GM12878 (cell line): ENCODE results near the gene GIGYF2. TPM values are rescaled to one million over a fixed set of nuclear protein-coding genes. Genes with fewer than 3 reads are reported as not detected.

Experiments used
- ATAC-seq: fragments of 200-7000 bp; cut with Tn5 transposase; 3 replicates; pipeline ENCODE4 v1.9.1; 2020; ENCODE audit warnings: mild to moderate bottlenecking, moderate library complexity
- BruUV-seq: library from RNA; stranded (reverse); fragments of 400-500 nt; replicated peaks from 2 replicates; lab custom pipeline; 2021; lab: Mats Ljungman, UMichigan
- CTCF ChIA-PET: fragments of 300-600 bp; sonication (Branson Sonifier 250); formaldehyde crosslinking; extraction: SDS; loops from one replicate; lab custom pipeline; 2021; ENCODE audit warnings: inconsistent platforms; lab: Yijun Ruan, JAX
- POLR2A ChIA-PET: fragments of 350-600 bp; formaldehyde crosslinking; extraction: SDS; loops from one replicate; lab custom pipeline; 2021; ENCODE audit warnings: inconsistent platforms; lab: Charles Lee
- RAD21 ChIA-PET: fragments of 300-600 bp; sonication (Branson Sonifier 250); formaldehyde crosslinking; loops from one replicate; lab custom pipeline; 2023; ENCODE audit warnings: antibody characterized with exemption; ENCODE audit not compliant: unreplicated experiment; lab: Charles Lee
- SMC1A ChIA-PET: fragments of 300-600 bp; sonication (Branson Sonifier 250); formaldehyde crosslinking; loops from one replicate; lab custom pipeline; 2023; ENCODE audit not compliant: unreplicated experiment, uncharacterized antibody; lab: Charles Lee
- DNase-seq: peaks from one replicate; pipeline ENCODE4 v3.0.0-alpha.2; 2011; ENCODE audit warnings: low read depth, low spot score
- FAIRE-seq: peaks from 3 replicates; lab custom pipeline; 2011; peaks lifted over from hg19 to GRCh38; lab: Jason Lieb, UNC
- H2AFZ ChIP-seq: 2 replicates; pipeline ENCODE4 v1.6.0; 2011; ENCODE audit warnings: low read depth, low read length, control low read depth; ENCODE audit not compliant: control insufficient read depth
- H3K27ac ChIP-seq: 2 replicates; pipeline ENCODE4 v1.5.1; 2011; ENCODE audit warnings: control low read depth; ENCODE audit not compliant: control insufficient read depth, insufficient read depth
- H3K27me3 ChIP-seq, 2 experiments: replicated peaks in 1 of 2; 2 replicates each; pipeline versions ENCODE4 v1.6.0 to v1.6.1; 2011; ENCODE audit warnings: low read length in 1 of 2; ENCODE audit not compliant: control insufficient read depth in 2 of 2, insufficient read depth in 2 of 2
- H3K36me3 ChIP-seq, 2 experiments: 2 replicates each; pipeline ENCODE4 v1.5.1; 2011; ENCODE audit warnings: low read length in 1 of 2; ENCODE audit not compliant: control insufficient read depth in 2 of 2, insufficient read depth in 2 of 2
- H3K4me1 ChIP-seq: 2 replicates; pipeline ENCODE4 v1.6.1; 2011; ENCODE audit warnings: mild to moderate bottlenecking, low read length, moderate library complexity, mixed read lengths; ENCODE audit not compliant: control insufficient read depth, insufficient read depth
- H3K4me2 ChIP-seq: 2 replicates; pipeline ENCODE4 v1.6.0; 2011; ENCODE audit warnings: control low read depth; ENCODE audit not compliant: control insufficient read depth, insufficient read depth
- H3K4me3 ChIP-seq: fragments of 200-600 bp; sonication (generic); 2 replicates; pipeline ENCODE4 v1.5.1; 2016
- H3K79me2 ChIP-seq: 2 replicates; pipeline ENCODE4 v1.6.0; 2011; ENCODE audit warnings: low read length; ENCODE audit not compliant: control insufficient read depth, insufficient read depth
- H3K9ac ChIP-seq: 2 replicates; pipeline ENCODE4 v1.8.0; 2011; ENCODE audit warnings: low read length, control low read depth, mixed read lengths; ENCODE audit not compliant: control insufficient read depth, insufficient read depth
- H3K9me3 ChIP-seq: replicated peaks from 3 replicates; pipeline ENCODE4 v1.5.1; 2011; ENCODE audit warnings: mild to moderate bottlenecking, low read length; ENCODE audit not compliant: control insufficient read depth, insufficient read depth
- H4K20me1 ChIP-seq: 2 replicates; pipeline ENCODE4 v1.6.0; 2011; ENCODE audit not compliant: control insufficient read depth, insufficient read depth
- CBFB ChIP-seq: IDR thresholded peaks from 2 replicates; pipeline ENCODE4 v1.6.1; 2016; ENCODE audit warnings: antibody characterized with exemption, low read depth
- CBX5 ChIP-seq: sonication (generic); IDR thresholded peaks from 2 replicates; pipeline ENCODE4 v1.6.1; 2016; ENCODE audit warnings: low read depth, moderate library complexity, mild to moderate bottlenecking, inconsistent platforms
- GABPA ChIP-seq: IDR thresholded peaks from 2 replicates; pipeline ENCODE4 v1.6.1; 2014; ENCODE audit warnings: antibody characterized with exemption, low read depth, mild to moderate bottlenecking, inconsistent platforms
- IKZF2 ChIP-seq, 2 experiments: fragments of 450-650 bp; IDR thresholded peaks; 2 replicates each; pipeline ENCODE4 v1.6.1; 2017; ENCODE audit warnings: mild to moderate bottlenecking in 2 of 2, moderate library complexity in 2 of 2
- MEF2B ChIP-seq: fragments of 450-650 bp; IDR thresholded peaks from 2 replicates; pipeline ENCODE4 v1.6.1; 2018; ENCODE audit warnings: mild to moderate bottlenecking, moderate library complexity; ENCODE audit not compliant: partially characterized antibody, poor library complexity, severe bottlenecking
- NFXL1 ChIP-seq: fragments of 450-650 bp; IDR thresholded peaks from 2 replicates; pipeline ENCODE4 v1.6.1; 2017; ENCODE audit warnings: antibody characterized with exemption, mild to moderate bottlenecking, borderline replicate concordance
- SMAD5 ChIP-seq: IDR thresholded peaks from 2 replicates; pipeline ENCODE4 v1.6.1; 2016; ENCODE audit warnings: antibody characterized with exemption, low read depth
- SPI1 ChIP-seq: IDR thresholded peaks from 2 replicates; pipeline ENCODE4 v1.6.1; 2011; ENCODE audit warnings: low read depth, mild to moderate bottlenecking, low read length, moderate library complexity, borderline replicate concordance; ENCODE audit not compliant: insufficient read depth
- STAT1 ChIP-seq: fragments of 450-650 bp; conservative IDR thresholded peaks from 2 replicates; pipeline ENCODE4 v1.6.1; 2014; ENCODE audit warnings: antibody characterized with exemption, mild to moderate bottlenecking
- SUZ12 ChIP-seq: fragments of 200-600 bp; sonication (generic); IDR thresholded peaks from one replicate; pipeline ENCODE4 v1.6.1; 2018; ENCODE audit warnings: antibody characterized with exemption, mild to moderate bottlenecking; ENCODE audit not compliant: unreplicated experiment
- ZZZ3 ChIP-seq: IDR thresholded peaks from 2 replicates; pipeline ENCODE4 v1.6.1; 2011; ENCODE audit warnings: low read depth; ENCODE audit not compliant: control insufficient read depth, insufficient read length
- in situ Hi-C: fragments of 300-500 bp; cut with MboI; formaldehyde crosslinking; loops from 9 replicates; pipeline ENCODE4 v1.14.3; 2018; ENCODE audit warnings: mixed read lengths
- intact Hi-C: fragments of 100-400 bp; cut with micrococcal nuclease; formaldehyde crosslinking; loops from one replicate; pipeline ENCODE4 v1.14.2; 2022; ENCODE audit not compliant: unreplicated experiment
- polyA plus RNA-seq, 11 experiments: library from polyadenylated mRNA; depleted of rRNA in 4 of 11; unstranded in 6 of 11; stranded (reverse) in 5 of 11; fragments of >200 nt; fragmentation: Nextera tagmentation in 4 of 11; fragmentation: Illumina TruSeq in 1 of 11; extraction: Ambion mirVana in 4 of 11; extraction: Trizol in 1 of 11; gene quantifications; 1 replicate in 1 of 11; 2 replicates in 10 of 11; pipeline versions ENCODE4 v1.2.1 to v1.2.3, GENCODE V29; 2011 to 2016; ENCODE audit warnings: inconsistent platforms in 2 of 11, missing spikeins in 2 of 11, low read depth in 1 of 11
- total RNA-seq, 4 experiments: library from RNA; depleted of rRNA in 3 of 4; stranded (reverse); fragments of >200 nt in 3 of 4; fragmentation: Illumina TruSeq in 1 of 4; extraction: Trizol in 1 of 4; gene quantifications; 2 replicates each; pipeline versions ENCODE4 v1.2.1 to v1.2.3, GENCODE V29; 2013 to 2021
- TF ChIP-seq, protein P1 (sequence below): IDR thresholded peaks from 2 replicates; pipeline ENCODE4 v1.6.1; 2012; ENCODE audit warnings: low read depth, low read length, improper control_type of control experiment
- TF ChIP-seq, protein P2 (sequence below): IDR thresholded peaks from 2 replicates; pipeline ENCODE4 v1.6.1; 2011; ENCODE audit warnings: mild to moderate bottlenecking, low read depth, low read length, moderate library complexity; ENCODE audit not compliant: insufficient replicate concordance
- TF ChIP-seq, protein P3 (sequence below): IDR thresholded peaks from 2 replicates; pipeline ENCODE4 v1.6.1; 2011; ENCODE audit warnings: low read depth, mild to moderate bottlenecking, low read length, moderate library complexity, borderline replicate concordance; ENCODE audit errors: extremely low read depth

GIGYF2 gene
- total and polyA plus RNA-seq, 10 of the 15 experiments (the other 5 are each of a cell fraction or from before 2014, with no cell fraction given), result 12.2 to 47.2 (median 39.0) TPM

DNA sequence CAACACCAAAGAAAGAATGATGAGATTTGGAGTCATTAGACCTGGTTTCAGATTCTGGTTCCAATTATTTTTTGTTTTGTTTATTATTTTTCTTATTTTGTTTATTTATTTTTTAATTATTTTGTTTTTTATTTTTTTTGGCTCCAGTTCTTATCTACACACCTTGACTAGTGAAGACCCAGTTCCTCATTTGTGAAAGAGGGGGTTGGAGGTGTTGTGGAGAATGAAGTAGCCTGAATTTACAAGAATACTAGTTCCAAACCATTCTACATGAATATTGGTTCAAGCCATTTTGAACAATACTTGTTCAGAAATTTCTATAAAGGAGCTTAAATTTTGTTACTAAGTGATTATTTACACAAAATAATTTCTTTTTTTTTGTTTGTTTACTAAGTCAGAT, 86.1 kb downstream of the GIGYF2 start:
- ChIA-PET RAD21 (interaction anchor here (1.4 kb wide), 1 partner anchor 11 kb away, joined by 4 read pairs; no protein-coding TSS in a partner anchor), POLR2A (interaction anchor here (0.8 to 1.0 kb wide), 2 partner anchors 10 to 13 kb away, joined by 3 to 4 read pairs; no protein-coding TSS in a partner anchor), CTCF (interaction anchor here (0.8 to 3.0 kb wide), 4 partner anchors 11 to 270 kb away, joined by 3 to 16 read pairs (median 3); no protein-coding TSS in a partner anchor), SMC1A (interaction anchor here (0.7 to 3.3 kb wide), 6 partner anchors 9 to 37 kb away, joined by 3 to 24 read pairs (median 5); no protein-coding TSS in a partner anchor)
- Histone ChIP-seq H2AFZ (no peak overlapping the region), H4K20me1 (no peaks in the 10 kb centered on the region), H3K9me3 (no peaks in the 10 kb centered on the region), H3K4me2 (no peak overlapping the region), H3K36me3 (peaks cover 0 to 5% of the 10 kb centered on the region in 2 experiments; a peak in 2 of 4 replicates), H3K27ac (no peak overlapping the region), H3K4me1 (no peaks in the 10 kb centered on the region), H3K79me2 (no peaks in the 10 kb centered on the region), H3K9ac (no peak overlapping the region), H3K27me3 (no peaks in the 10 kb centered on the region), H3K4me3 (no peak overlapping the region)
- TF ChIP-seq SPI1, result peak; percentile 52; the same call in 1 of the 2 replicates
- TF ChIP-seq, protein P1, sequence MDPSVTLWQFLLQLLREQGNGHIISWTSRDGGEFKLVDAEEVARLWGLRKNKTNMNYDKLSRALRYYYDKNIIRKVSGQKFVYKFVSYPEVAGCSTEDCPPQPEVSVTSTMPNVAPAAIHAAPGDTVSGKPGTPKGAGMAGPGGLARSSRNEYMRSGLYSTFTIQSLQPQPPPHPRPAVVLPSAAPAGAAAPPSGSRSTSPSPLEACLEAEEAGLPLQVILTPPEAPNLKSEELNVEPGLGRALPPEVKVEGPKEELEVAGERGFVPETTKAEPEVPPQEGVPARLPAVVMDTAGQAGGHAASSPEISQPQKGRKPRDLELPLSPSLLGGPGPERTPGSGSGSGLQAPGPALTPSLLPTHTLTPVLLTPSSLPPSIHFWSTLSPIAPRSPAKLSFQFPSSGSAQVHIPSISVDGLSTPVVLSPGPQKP, result no peak
- ATAC-seq, result no peak
- in situ Hi-C loops (no loop called here), intact Hi-C loops (no loop called here)
- BruUV-seq, result no TSS peak
- FAIRE-seq, result no peak
- no peak for DNase-seq

DNA sequence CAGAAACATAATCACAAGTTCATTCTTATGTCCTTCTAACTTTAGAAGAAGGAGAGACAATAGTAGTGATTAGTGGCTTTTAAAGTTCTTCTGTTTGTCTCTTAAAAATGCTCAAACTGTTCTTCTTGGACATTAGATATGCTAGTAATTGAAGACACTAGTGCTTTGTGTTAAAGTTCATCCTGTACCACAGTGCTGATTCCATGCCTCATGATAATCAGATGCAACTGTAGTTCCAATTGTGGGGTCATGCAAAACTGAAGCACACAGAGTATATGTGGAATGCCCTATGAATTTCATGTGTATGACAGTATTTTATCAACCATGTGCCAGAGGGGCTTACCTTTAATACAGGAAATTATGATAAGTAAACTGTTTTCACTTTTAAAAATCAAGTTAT, 90.7 kb downstream of the GIGYF2 start:
- no peak overlapping the region for H3K9ac ChIP-seq
- CTCF ChIA-PET, result interaction anchor here (2.0 kb wide), 1 partner anchor 21 kb away, joined by 6 read pairs; no protein-coding TSS in a partner anchor
- no peaks in the 10 kb centered on the region for H3K79me2 ChIP-seq
- SMC1A ChIA-PET, result interaction anchor here (0.6 kb wide), 1 partner anchor 10 kb away, joined by 5 read pairs; no protein-coding TSS in a partner anchor
- no peaks in the 10 kb centered on the region for H4K20me1 ChIP-seq
- peaks cover 3 to 18% of the 10 kb centered on the region in 2 experiments for H3K36me3 ChIP-seq
- FAIRE-seq (no peak), ATAC-seq (no peak), DNase-seq (no peak)
- H3K9me3 ChIP-seq, result no peaks in the 10 kb centered on the region
- RAD21 ChIA-PET, result no interaction called here
- no peaks in the 10 kb centered on the region for H3K27me3 ChIP-seq
- no TSS peak for BruUV-seq
- no peaks in the 10 kb centered on the region for H3K4me1 ChIP-seq
- no peak overlapping the region for H2AFZ ChIP-seq
- intact Hi-C loops (no loop called here), in situ Hi-C loops (no loop called here)
- H3K27ac ChIP-seq, result no peak overlapping the region
- no peak overlapping the region for H3K4me3 ChIP-seq
- POLR2A ChIA-PET, result no interaction called here
- no peak overlapping the region for H3K4me2 ChIP-seq
- TF ChIP-seq MEF2B, result no peak
- no peak for TF ChIP-seq CBX5
- TF ChIP-seq NFXL1, result no peak
- no peak for TF ChIP-seq ZZZ3
- TF ChIP-seq, protein P2, sequence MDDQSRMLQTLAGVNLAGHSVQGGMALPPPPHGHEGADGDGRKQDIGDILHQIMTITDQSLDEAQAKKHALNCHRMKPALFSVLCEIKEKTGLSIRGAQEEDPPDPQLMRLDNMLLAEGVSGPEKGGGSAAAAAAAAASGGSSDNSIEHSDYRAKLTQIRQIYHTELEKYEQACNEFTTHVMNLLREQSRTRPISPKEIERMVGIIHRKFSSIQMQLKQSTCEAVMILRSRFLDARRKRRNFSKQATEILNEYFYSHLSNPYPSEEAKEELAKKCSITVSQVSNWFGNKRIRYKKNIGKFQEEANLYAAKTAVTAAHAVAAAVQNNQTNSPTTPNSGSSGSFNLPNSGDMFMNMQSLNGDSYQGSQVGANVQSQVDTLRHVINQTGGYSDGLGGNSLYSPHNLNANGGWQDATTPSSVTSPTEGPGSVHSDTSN, result no peak
- TF ChIP-seq CBFB, result no peak
- TF ChIP-seq SMAD5, result no peak
- TF ChIP-seq, protein P3, sequence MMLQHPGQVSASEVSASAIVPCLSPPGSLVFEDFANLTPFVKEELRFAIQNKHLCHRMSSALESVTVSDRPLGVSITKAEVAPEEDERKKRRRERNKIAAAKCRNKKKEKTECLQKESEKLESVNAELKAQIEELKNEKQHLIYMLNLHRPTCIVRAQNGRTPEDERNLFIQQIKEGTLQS, result no peak
- no peak for TF ChIP-seq IKZF2 (IDR thresholded peaks at IDR 0.05)
- TF ChIP-seq GABPA, result no peak
- no peak for TF ChIP-seq STAT1
- TF ChIP-seq SUZ12, result no peak
